ENCODE data around the gene ZNF664. TPM values are rescaled to one million over a fixed set of nuclear protein-coding genes. Genes with fewer than 3 reads are reported as not detected.

Gene ZNF664
- total RNA-seq, 1 experiment from 2014 or later: 124 TPM

DNA sequence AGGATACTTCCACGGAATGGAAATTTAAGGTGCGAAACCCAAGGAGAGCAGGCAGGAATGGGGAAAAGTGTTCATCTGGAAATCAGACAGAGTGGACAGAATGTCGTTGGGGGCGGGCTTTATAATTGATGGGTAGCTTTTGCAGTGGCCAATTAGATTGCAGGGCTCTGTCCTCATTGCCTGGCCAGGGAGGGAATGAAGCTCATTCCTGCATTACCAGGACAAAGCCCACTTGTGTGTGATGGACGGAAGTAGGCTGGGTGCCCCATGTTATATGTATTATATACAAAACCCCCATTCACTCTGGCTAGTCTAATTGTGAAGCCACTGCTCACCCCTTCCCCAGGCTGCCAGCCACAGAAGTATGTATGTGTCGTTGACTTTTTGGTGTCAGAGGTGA is 23.6 kb downstream of the ZNF664 start:
- ATAC-seq: no peak
- H3K27ac ChIP-seq (ENCODE audit: low read depth, low read length): no peak overlapping the region
- no TSS peak for BruUV-seq (replicated peaks)
- H4K20me1 ChIP-seq (ENCODE audit: insufficient read depth): no peaks in the 10 kb centered on the region
- TF ChIP-seq SP1 (IDR thresholded peaks at IDR 0.05; ENCODE audit: low read depth): no peak
- TF ChIP-seq TCF7L2 (IDR thresholded peaks at IDR 0.05; ENCODE audit: borderline replicate concordance, extremely low read depth, insufficient read depth, insufficient read length): no peak
- TF ChIP-seq CBX3 (IDR thresholded peaks at IDR 0.05; ENCODE audit: low read depth): no peak
- TF ChIP-seq CTCF (IDR thresholded peaks at IDR 0.05 in 2 of 3, conservative IDR thresholded peaks at IDR 0.05 in 1 of 3; ENCODE audit: borderline replicate concordance in 1 of 3, insufficient read depth in 1 of 3, low read depth in 2 of 3, low read length in 2 of 3): no peak
- H3K4me1 ChIP-seq (ENCODE audit: control insufficient read depth in 1 of 2, insufficient read depth in 2 of 2, low read length in 2 of 2): no peaks in the 10 kb centered on the region
- H3K79me2 ChIP-seq (ENCODE audit: insufficient read depth, low read length): peaks cover 73% of the 10 kb centered on the region
- no peak overlapping the region for H3K9ac ChIP-seq (ENCODE audit: low read length)
- CTCF ChIA-PET: no interaction called here
- no peak overlapping the region for H3K4me3 ChIP-seq (replicated peaks in 1 of 2; ENCODE audit: low read depth in 1 of 2, low read length in 2 of 2)
- intact Hi-C loops (cut with micrococcal nuclease): no loop called here
- H3K27me3 ChIP-seq (ENCODE audit: insufficient read depth, low read length): no peaks in the 10 kb centered on the region
- no peak overlapping the region for H3K4me2 ChIP-seq (ENCODE audit: low read length)
- H3K9me3 ChIP-seq (ENCODE audit: control insufficient read depth in 1 of 2, insufficient read depth in 1 of 2, low read depth in 1 of 2, low read length in 2 of 2): no peaks in the 10 kb centered on the region
- H3K36me3 ChIP-seq (ENCODE audit: control insufficient read depth in 1 of 2, insufficient read depth in 2 of 2, low read length in 2 of 2): peaks cover 3 to 5% of the 10 kb centered on the region in 2 experiments; a peak in 2 of 4 replicates
- POLR2A ChIA-PET: interaction anchor here (1.0 kb wide), 1 partner anchor 20 kb away, joined by 3 read pairs; no protein-coding TSS in a partner anchor
- no peak overlapping the region for H2AFZ ChIP-seq (ENCODE audit: low read depth, low read length, poor library complexity, severe bottlenecking)
- RAD21 ChIA-PET (ENCODE audit: low non-redundant PET in 1 of 2, low total read pairs in 2 of 2, uncharacterized antibody in 2 of 2, unreplicated experiment in 2 of 2): no interaction called here
- no peaks in the 10 kb centered on the region for H3K9me2 ChIP-seq (ENCODE audit: insufficient read depth)
- no peak for DNase-seq (ENCODE audit: low read depth, low spot score)

DNA sequence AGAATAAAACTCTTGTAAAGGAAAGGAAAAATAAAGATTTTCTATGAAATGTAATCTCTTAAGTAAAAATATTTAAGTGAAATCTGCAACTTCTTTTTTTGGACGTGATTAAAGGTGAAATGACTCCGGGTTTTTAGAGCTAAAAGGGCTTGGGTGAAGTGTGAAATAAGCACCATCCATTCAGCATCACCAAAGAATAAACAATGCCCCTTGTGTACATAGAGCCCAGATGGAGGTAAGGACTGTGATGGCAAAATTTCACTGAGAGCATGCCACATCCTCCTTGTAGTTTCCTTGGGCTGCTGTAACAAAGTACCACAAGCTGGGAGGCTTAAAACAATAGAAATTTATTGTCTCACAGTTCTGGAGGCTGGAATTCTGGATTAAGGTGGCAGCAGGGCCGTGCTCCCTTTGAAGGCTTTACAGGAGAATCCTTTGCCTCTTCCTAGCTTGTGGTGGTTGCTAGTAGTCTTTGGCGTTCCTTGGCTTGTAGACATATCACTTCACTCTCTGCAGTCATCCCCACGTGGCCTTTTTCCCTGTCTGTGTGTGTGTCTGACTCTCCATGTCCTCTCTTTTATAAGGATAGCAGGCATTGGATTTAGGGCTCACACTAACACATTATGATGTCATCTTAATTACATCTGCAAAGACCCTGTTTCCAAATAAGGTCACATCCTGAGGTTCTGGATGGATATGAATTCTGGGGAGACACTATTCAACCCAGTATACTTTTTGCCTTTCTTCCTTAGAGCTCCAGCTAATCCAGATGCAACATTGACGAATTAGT is 24.2 kb downstream of the ZNF664 start:
- H2AFZ ChIP-seq (ENCODE audit: low read depth, low read length, poor library complexity, severe bottlenecking): no peak overlapping the region
- peaks cover 78% of the 10 kb centered on the region for H3K79me2 ChIP-seq (ENCODE audit: insufficient read depth, low read length)
- ATAC-seq (no peak), DNase-seq (ENCODE audit: low read depth, low spot score) (no peak)
- no peak overlapping the region for H3K9ac ChIP-seq (ENCODE audit: low read length)
- H4K20me1 ChIP-seq (ENCODE audit: insufficient read depth): no peaks in the 10 kb centered on the region
- H3K36me3 ChIP-seq (ENCODE audit: control insufficient read depth in 1 of 2, insufficient read depth in 2 of 2, low read length in 2 of 2): peaks cover 3 to 5% of the 10 kb centered on the region in 2 experiments; a peak in 2 of 4 replicates
- H3K9me2 ChIP-seq (ENCODE audit: insufficient read depth): no peaks in the 10 kb centered on the region
- no TSS peak for BruUV-seq (replicated peaks)
- no peak overlapping the region for H3K27ac ChIP-seq (ENCODE audit: low read depth, low read length)
- H3K9me3 ChIP-seq (ENCODE audit: control insufficient read depth in 1 of 2, insufficient read depth in 1 of 2, low read depth in 1 of 2, low read length in 2 of 2): no peaks in the 10 kb centered on the region
- POLR2A ChIA-PET: no interaction called here
- RAD21 ChIA-PET (ENCODE audit: low non-redundant PET in 1 of 2, low total read pairs in 2 of 2, uncharacterized antibody in 2 of 2, unreplicated experiment in 2 of 2): no interaction called here
- intact Hi-C loops (cut with micrococcal nuclease): no loop called here
- H3K27me3 ChIP-seq (ENCODE audit: insufficient read depth, low read length): no peaks in the 10 kb centered on the region
- CTCF ChIA-PET: interaction anchor here (1.4 kb wide), 1 partner anchor 10 kb away, joined by 3 read pairs; no protein-coding TSS in a partner anchor
- H3K4me3 ChIP-seq (replicated peaks in 1 of 2; ENCODE audit: low read depth in 1 of 2, low read length in 2 of 2): no peak overlapping the region
- no peaks in the 10 kb centered on the region for H3K4me1 ChIP-seq (ENCODE audit: control insufficient read depth in 1 of 2, insufficient read depth in 2 of 2, low read length in 2 of 2)
- no peak overlapping the region for H3K4me2 ChIP-seq (ENCODE audit: low read length)
- TF ChIP-seq ZNF274 (IDR thresholded peaks at IDR 0.05; ENCODE audit: low read depth, low read length) (no peak), EZH2 (IDR thresholded peaks at IDR 0.05) (no peak), SIN3A (IDR thresholded peaks at IDR 0.05; ENCODE audit: low read depth) (no peak), CBX3 (IDR thresholded peaks at IDR 0.05; ENCODE audit: low read depth) (no peak), TCF7L2 (IDR thresholded peaks at IDR 0.05; ENCODE audit: borderline replicate concordance, extremely low read depth, insufficient read depth, insufficient read length) (no peak), CEBPB (IDR thresholded peaks at IDR 0.05; ENCODE audit: low read depth) (no peak), ZFX (IDR thresholded peaks at IDR 0.05) (no peak), FOSL1 (IDR thresholded peaks at IDR 0.05; ENCODE audit: low read depth) (no peak), EZH2phosphoT487 (IDR thresholded peaks at IDR 0.05; ENCODE audit: borderline replicate concordance) (no peak), JUND (IDR thresholded peaks at IDR 0.05) (no peak), SP1 (IDR thresholded peaks at IDR 0.05; ENCODE audit: low read depth) (no peak)
- TF ChIP-seq, protein P1, sequence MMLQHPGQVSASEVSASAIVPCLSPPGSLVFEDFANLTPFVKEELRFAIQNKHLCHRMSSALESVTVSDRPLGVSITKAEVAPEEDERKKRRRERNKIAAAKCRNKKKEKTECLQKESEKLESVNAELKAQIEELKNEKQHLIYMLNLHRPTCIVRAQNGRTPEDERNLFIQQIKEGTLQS (IDR thresholded peaks at IDR 0.05): no peak
- TF ChIP-seq, protein P2, sequence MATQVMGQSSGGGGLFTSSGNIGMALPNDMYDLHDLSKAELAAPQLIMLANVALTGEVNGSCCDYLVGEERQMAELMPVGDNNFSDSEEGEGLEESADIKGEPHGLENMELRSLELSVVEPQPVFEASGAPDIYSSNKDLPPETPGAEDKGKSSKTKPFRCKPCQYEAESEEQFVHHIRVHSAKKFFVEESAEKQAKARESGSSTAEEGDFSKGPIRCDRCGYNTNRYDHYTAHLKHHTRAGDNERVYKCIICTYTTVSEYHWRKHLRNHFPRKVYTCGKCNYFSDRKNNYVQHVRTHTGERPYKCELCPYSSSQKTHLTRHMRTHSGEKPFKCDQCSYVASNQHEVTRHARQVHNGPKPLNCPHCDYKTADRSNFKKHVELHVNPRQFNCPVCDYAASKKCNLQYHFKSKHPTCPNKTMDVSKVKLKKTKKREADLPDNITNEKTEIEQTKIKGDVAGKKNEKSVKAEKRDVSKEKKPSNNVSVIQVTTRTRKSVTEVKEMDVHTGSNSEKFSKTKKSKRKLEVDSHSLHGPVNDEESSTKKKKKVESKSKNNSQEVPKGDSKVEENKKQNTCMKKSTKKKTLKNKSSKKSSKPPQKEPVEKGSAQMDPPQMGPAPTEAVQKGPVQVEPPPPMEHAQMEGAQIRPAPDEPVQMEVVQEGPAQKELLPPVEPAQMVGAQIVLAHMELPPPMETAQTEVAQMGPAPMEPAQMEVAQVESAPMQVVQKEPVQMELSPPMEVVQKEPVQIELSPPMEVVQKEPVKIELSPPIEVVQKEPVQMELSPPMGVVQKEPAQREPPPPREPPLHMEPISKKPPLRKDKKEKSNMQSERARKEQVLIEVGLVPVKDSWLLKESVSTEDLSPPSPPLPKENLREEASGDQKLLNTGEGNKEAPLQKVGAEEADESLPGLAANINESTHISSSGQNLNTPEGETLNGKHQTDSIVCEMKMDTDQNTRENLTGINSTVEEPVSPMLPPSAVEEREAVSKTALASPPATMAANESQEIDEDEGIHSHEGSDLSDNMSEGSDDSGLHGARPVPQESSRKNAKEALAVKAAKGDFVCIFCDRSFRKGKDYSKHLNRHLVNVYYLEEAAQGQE (IDR thresholded peaks at IDR 0.05; ENCODE audit: low read depth): no peak

All from HCT116 (cell line).